Caco-2 (cell line): ENCODE measurements around the gene EGR2. TPM values are rescaled to one million over a fixed set of nuclear protein-coding genes. Genes with fewer than 3 reads are reported as not detected.

Experiments
- BruUV-seq: library from RNA; stranded (reverse); fragments of 400-500 nt; replicated peaks from 2 replicates; lab custom pipeline; 2021; lab: Mats Ljungman, UMichigan
- CTCF ChIA-PET: fragments of 300-600 bp; sonication (Branson Sonifier 250); formaldehyde crosslinking; loops from one replicate; lab custom pipeline; 2022; ENCODE audit warnings: antibody characterized with exemption; lab: Charles Lee
- POLR2A ChIA-PET: fragments of 300-600 bp; sonication (Branson Sonifier 250); formaldehyde crosslinking; loops from one replicate; lab custom pipeline; 2022; ENCODE audit warnings: antibody characterized with exemption; lab: Charles Lee
- DNase-seq, 2 experiments: peaks; one replicate each; pipeline versions ENCODE4 v3.0.0 to v3.0.0-alpha.2; 2020 to 2022
- H3K27me3 ChIP-seq: replicated peaks from 2 replicates; pipeline ENCODE4 v1.6.0; 2011; ENCODE audit warnings: low read length; ENCODE audit not compliant: control insufficient read depth, insufficient read depth
- H3K36me3 ChIP-seq: 2 replicates; pipeline ENCODE4 v1.5.1; 2011; ENCODE audit warnings: low read length; ENCODE audit not compliant: control insufficient read depth, insufficient read depth
- H3K4me1 ChIP-seq: fragments of 250-450 bp; sonication (Bioruptor Pico); 2 replicates; pipeline ENCODE4 v1.5.1; 2020; ENCODE audit warnings: mild to moderate bottlenecking
- H3K4me3 ChIP-seq: 2 replicates; pipeline ENCODE4 v1.5.1; 2011; ENCODE audit warnings: low read depth, mild to moderate bottlenecking, control low read depth, low read length
- H3K9me3 ChIP-seq: fragments of 250-450 bp; sonication (Bioruptor Pico); 2 replicates; pipeline ENCODE4 v1.5.1; 2020; ENCODE audit warnings: mild to moderate bottlenecking, moderate library complexity
- H3K27ac Mint-ChIP-seq: one replicate; pipeline ENCODE4 v1.8.0; 2022; ENCODE audit warnings: mixed read lengths; ENCODE audit not compliant: unreplicated experiment
- H3K27me3 Mint-ChIP-seq: one replicate; pipeline ENCODE4 v1.8.0; 2022; ENCODE audit warnings: mixed read lengths; ENCODE audit not compliant: insufficient read depth, unreplicated experiment
- H3K36me3 Mint-ChIP-seq: one replicate; pipeline ENCODE4 v1.8.0; 2022; ENCODE audit warnings: mild to moderate bottlenecking, mixed read lengths; ENCODE audit not compliant: insufficient read depth, unreplicated experiment
- H3K4me1 Mint-ChIP-seq: one replicate; pipeline ENCODE4 v1.8.0; 2022; ENCODE audit warnings: low read depth, mixed read lengths; ENCODE audit not compliant: unreplicated experiment
- H3K4me3 Mint-ChIP-seq: one replicate; pipeline ENCODE4 v1.8.0; 2022; ENCODE audit warnings: mild to moderate bottlenecking, moderate library complexity, mixed read lengths; ENCODE audit not compliant: unreplicated experiment
- H3K9me3 Mint-ChIP-seq: one replicate; pipeline ENCODE4 v1.8.0; 2022; ENCODE audit warnings: mixed read lengths; ENCODE audit not compliant: unreplicated experiment
- intact Hi-C: fragments of 100-400 bp; cut with micrococcal nuclease; formaldehyde crosslinking; loops from one replicate; pipeline ENCODE4 v1.10.0; 2022; ENCODE audit not compliant: unreplicated experiment
- total RNA-seq: library from RNA; stranded (reverse); gene quantifications from 2 replicates; pipeline ENCODE4 v1.2.3, GENCODE V29; 2022
- TF ChIP-seq, protein P1 (sequence below), 2 experiments: fragments of 200-600 bp in 1 of 2; IDR thresholded peaks; 1 replicate in 1 of 2; 2 replicates in 1 of 2; pipeline versions ENCODE4 v1.5.1 to v1.8.0; 2011 to 2022; ENCODE audit warnings: antibody characterized with exemption in 1 of 2, control low read depth in 1 of 2, inconsistent platforms in 1 of 2, low read depth in 1 of 2, low read length in 1 of 2, mild to moderate bottlenecking in 1 of 2, moderate library complexity in 1 of 2; ENCODE audit not compliant: insufficient read depth in 1 of 2, severe bottlenecking in 1 of 2, unreplicated experiment in 1 of 2

Gene EGR2
- total RNA-seq, 1 experiment from 2014 or later: 0.61 TPM

DNA sequence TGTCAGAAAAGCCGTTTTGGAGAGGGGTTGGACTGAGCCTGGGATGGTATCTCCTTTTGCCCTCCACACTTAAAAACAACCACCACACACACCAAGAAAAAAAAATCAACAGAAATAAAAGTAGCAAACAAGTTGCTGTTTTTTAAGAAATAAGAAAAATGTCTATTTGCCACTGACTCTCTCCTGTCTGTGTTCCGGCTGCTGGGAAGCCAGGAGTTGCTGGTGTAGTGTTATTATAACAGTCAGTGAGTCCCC, 163 bp downstream of the EGR2 start:
- TSS peak; percentile 91 for BruUV-seq

DNA sequence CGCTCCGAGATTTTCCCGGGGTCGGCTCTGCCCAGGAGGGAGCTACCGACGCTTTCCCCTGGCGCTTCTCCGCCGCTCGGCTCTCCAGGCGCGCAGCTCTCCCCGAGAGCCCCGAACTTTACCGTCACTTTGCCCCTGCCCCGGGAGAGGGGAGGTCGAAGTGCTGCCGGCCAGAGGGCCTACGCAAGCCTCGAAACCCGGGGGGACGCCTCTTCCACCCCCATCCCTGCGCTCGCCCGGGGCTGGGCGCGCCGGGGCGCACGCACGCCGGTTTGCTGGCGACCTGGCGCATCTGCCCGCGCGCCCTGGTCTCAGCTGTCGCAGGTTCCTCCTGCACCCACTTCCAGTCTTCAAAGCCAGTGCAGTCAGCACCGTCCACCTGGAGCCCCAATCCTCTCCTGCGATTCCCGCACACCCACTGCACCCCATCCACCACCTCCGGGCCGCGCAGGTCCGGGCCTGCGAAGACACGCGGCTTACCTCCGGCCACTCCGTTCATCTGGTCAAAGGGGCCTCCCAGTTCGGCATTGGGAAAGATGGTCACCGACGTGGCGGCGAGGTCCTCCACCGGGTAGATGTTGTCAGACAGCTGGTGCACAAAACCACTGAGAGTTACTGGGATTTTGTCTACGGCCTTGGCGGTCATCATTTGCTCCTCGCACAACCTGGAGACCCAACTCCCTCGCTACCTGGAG, 638 bp downstream of the EGR2 start:
- H3K4me3 Mint-ChIP-seq: peak overlapping the region; percentile 87
- no peaks in the 10 kb centered on the region for H3K9me3 ChIP-seq
- no peaks in the 10 kb centered on the region for H3K36me3 ChIP-seq
- H3K4me1 ChIP-seq: peaks cover 17% of the 10 kb centered on the region
- peaks cover 20% of the 10 kb centered on the region for H3K4me1 Mint-ChIP-seq
- ChIA-PET CTCF (interaction anchor here (1.4 to 2.9 kb wide), 4 partner anchors 10 to 221 kb away, joined by 6 to 23 read pairs (median 7); partner anchors contain the start of gene ADO), POLR2A (interaction anchor here (0.6 to 1.3 kb wide), 3 partner anchors 10 to 547 kb away, joined by 3 to 26 read pairs (median 3); partner anchors contain the start of genes ADO and RTKN2)
- H3K9me3 Mint-ChIP-seq: no peaks in the 10 kb centered on the region
- H3K27me3 Mint-ChIP-seq: peaks cover 37% of the 10 kb centered on the region
- intact Hi-C loops: loop anchor here (1.0 to 10.0 kb wide), 10 partner anchors 11 to 978 kb away; partner anchors contain the start of genes ADO, NRBF2 and RTKN2
- H3K27me3 ChIP-seq: peaks cover 16% of the 10 kb centered on the region
- H3K36me3 Mint-ChIP-seq: peaks cover 22% of the 10 kb centered on the region
- peak in 1 of 2 experiments; percentile 45 for DNase-seq
- TF ChIP-seq, protein P1, sequence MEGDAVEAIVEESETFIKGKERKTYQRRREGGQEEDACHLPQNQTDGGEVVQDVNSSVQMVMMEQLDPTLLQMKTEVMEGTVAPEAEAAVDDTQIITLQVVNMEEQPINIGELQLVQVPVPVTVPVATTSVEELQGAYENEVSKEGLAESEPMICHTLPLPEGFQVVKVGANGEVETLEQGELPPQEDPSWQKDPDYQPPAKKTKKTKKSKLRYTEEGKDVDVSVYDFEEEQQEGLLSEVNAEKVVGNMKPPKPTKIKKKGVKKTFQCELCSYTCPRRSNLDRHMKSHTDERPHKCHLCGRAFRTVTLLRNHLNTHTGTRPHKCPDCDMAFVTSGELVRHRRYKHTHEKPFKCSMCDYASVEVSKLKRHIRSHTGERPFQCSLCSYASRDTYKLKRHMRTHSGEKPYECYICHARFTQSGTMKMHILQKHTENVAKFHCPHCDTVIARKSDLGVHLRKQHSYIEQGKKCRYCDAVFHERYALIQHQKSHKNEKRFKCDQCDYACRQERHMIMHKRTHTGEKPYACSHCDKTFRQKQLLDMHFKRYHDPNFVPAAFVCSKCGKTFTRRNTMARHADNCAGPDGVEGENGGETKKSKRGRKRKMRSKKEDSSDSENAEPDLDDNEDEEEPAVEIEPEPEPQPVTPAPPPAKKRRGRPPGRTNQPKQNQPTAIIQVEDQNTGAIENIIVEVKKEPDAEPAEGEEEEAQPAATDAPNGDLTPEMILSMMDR (IDR thresholded peaks at IDR 0.05; ENCODE audit: insufficient read depth in 1 of 2, low read depth in 1 of 2, low read length in 1 of 2, severe bottlenecking in 1 of 2, unreplicated experiment in 1 of 2): no peak
- no TSS peak for BruUV-seq
- peak overlapping the region; percentile 55 for H3K4me3 ChIP-seq
- peak overlapping the region; percentile 74 for H3K27ac Mint-ChIP-seq

More for the DNA sequence above, 163 bp downstream of the EGR2 start:
- intact Hi-C loops: loop anchor here (1.0 to 10.0 kb wide), 10 partner anchors 12 to 979 kb away; partner anchors contain the start of genes ADO, NRBF2 and RTKN2
- Histone ChIP-seq H3K36me3 (no peaks in the 10 kb centered on the region), H3K4me3 (peak overlapping the region; percentile 55), H3K4me1 (peaks cover 17% of the 10 kb centered on the region), H3K9me3 (no peaks in the 10 kb centered on the region), H3K27me3 (peaks cover 16% of the 10 kb centered on the region)
- no peak for DNase-seq
- POLR2A ChIA-PET: interaction anchor here (0.6 to 1.3 kb wide), 3 partner anchors 11 to 548 kb away, joined by 3 to 26 read pairs (median 3); partner anchors contain the start of genes ADO and RTKN2
- Mint-ChIP-seq H3K4me1 (peaks cover 20% of the 10 kb centered on the region), H3K27me3 (peaks cover 40% of the 10 kb centered on the region), H3K36me3 (peaks cover 22% of the 10 kb centered on the region), H3K27ac (peak overlapping the region; percentile 74), H3K9me3 (no peaks in the 10 kb centered on the region), H3K4me3 (peak overlapping the region; percentile 87)
- CTCF ChIA-PET: interaction anchor here (0.5 to 2.9 kb wide), 5 partner anchors 11 to 308 kb away, joined by 3 to 23 read pairs (median 7); partner anchors contain the start of gene ADO
- TF ChIP-seq, protein P1 (IDR thresholded peaks at IDR 0.05; ENCODE audit: insufficient read depth in 1 of 2, low read depth in 1 of 2, low read length in 1 of 2, severe bottlenecking in 1 of 2, unreplicated experiment in 1 of 2): no peak

DNA sequence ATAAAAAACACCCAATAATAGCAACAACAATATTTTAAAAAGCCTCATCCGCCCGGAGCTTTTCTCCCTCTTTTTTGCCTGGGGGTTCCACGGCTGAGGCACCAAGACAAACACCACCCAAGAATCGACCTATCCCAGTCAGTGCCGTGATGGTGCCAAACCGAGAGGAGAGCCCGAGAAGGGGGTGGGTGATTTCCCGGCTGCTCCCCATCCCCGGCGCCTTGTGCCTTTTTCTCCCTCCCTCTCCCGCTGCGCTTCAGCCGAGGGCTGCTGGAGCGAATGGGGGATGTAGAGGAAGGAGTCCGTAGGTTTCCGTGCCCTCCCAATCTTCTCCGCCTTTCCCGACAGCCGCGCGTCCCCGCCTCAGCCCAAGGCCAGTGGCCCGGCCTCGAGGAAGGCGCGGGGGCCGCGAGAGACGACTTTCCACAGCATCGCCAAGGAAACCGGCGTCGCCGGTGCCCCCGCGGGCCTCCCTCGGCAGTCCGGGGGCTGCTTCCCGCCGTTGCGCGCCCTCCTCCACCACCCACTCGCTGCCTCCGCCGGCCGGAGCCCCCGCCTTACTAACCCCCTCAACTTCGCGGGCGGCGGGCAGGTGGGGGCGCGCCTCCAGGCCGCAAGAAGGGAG, 1.3 kb downstream of the EGR2 start:
- Mint-ChIP-seq H3K4me1 (peaks cover 20% of the 10 kb centered on the region), H3K27me3 (peaks cover 34% of the 10 kb centered on the region), H3K36me3 (peaks cover 22% of the 10 kb centered on the region), H3K9me3 (no peaks in the 10 kb centered on the region), H3K27ac (no peak overlapping the region), H3K4me3 (peak overlapping the region; percentile 87)
- CTCF ChIA-PET: interaction anchor here (1.7 to 2.1 kb wide), 2 partner anchors 10 to 11 kb away, joined by 7 read pairs; partner anchors contain the start of gene ADO
- no TSS peak for BruUV-seq
- Histone ChIP-seq H3K27me3 (peaks cover 16% of the 10 kb centered on the region), H3K4me1 (peaks cover 17% of the 10 kb centered on the region), H3K9me3 (no peaks in the 10 kb centered on the region), H3K4me3 (peak overlapping the region; percentile 55), H3K36me3 (no peaks in the 10 kb centered on the region)
- POLR2A ChIA-PET: no interaction called here
- DNase-seq: no peak
- TF ChIP-seq, protein P1 (IDR thresholded peaks at IDR 0.05; ENCODE audit: insufficient read depth in 1 of 2, low read depth in 1 of 2, low read length in 1 of 2, severe bottlenecking in 1 of 2, unreplicated experiment in 1 of 2): no peak
- intact Hi-C loops: loop anchor here (5.0 to 10.0 kb wide), 4 partner anchors 68 to 978 kb away; partner anchors contain the start of gene RTKN2
